ENCODE measurements around the gene GRHL1. TPM values are rescaled to one million over a fixed set of nuclear protein-coding genes. Genes with fewer than 3 reads are reported as not detected.

GRHL1 gene
- total and polyA plus RNA-seq, 2 of the 8 experiments (the other 6 are each of a cell fraction or from before 2014, with no cell fraction given): 1.3 to 3.6 TPM

- TF ChIP-seq USF2 (IDR thresholded peaks at IDR 0.05; ENCODE audit: low read length) (no peak), TEAD4 (IDR thresholded peaks at IDR 0.05; ENCODE audit: low read depth, low read length) (no peak), SUZ12 (IDR thresholded peaks at IDR 0.05; ENCODE audit: low read length) (no peak), BRCA1 (IDR thresholded peaks at IDR 0.05; ENCODE audit: low read depth, low read length) (no peak), SP1 (IDR thresholded peaks at IDR 0.05; ENCODE audit: low read depth, low read length) (no peak), MAFK (IDR thresholded peaks at IDR 0.05; ENCODE audit: low read depth, low read length) (no peak), FOSL1 (IDR thresholded peaks at IDR 0.05; ENCODE audit: insufficient read depth, low read depth, low read length) (no peak)
Observed at GRCh38 chr2:10033251-10034006, 81.9 kb downstream of the GRHL1 start (continued).

All from H1 (cell line).